ENCODE data around the gene SPTA1. TPM values are rescaled to one million over a fixed set of nuclear protein-coding genes. Genes with fewer than 3 reads are reported as not detected.
"Not testable (repeated sequence)": the region's sequence is repeated elsewhere in the genome, so short reads cannot be mapped to it uniquely, and the experiment has no call there.

The SPTA1 gene
- total RNA-seq, 1 donor from 2014 or later = not detected

- DNase-seq (no peak), ATAC-seq (no peak)
- H3K4me1 ChIP-seq = no peaks in the 10 kb centered on the region
- no peaks in the 10 kb centered on the region for H3K27me3 ChIP-seq
- H3K36me3 ChIP-seq = no peaks in the 10 kb centered on the region
- TF ChIP-seq CTCF (IDR thresholded peaks at IDR 0.05) = no peak
- no peaks in the 10 kb centered on the region for H3K9me3 ChIP-seq
- intact Hi-C loops (cut with DNase I) = no loop called here
- no peak overlapping the region for H3K4me3 ChIP-seq
- no peak overlapping the region for H3K27ac ChIP-seq
These were observed 5.8 kb upstream of the SPTA1 start for GRCh38 chr1:158692356-158692755.

GRCh38 chr1:158691907-158692306, 5.4 kb upstream of the SPTA1 start:
- no peaks in the 10 kb centered on the region for H3K27me3 ChIP-seq
- H3K4me1 ChIP-seq = no peaks in the 10 kb centered on the region
- intact Hi-C loops (cut with DNase I) = no loop called here
- no peaks in the 10 kb centered on the region for H3K36me3 ChIP-seq
- ATAC-seq (no peak), DNase-seq (no peak)
- no peak overlapping the region for H3K27ac ChIP-seq
- no peaks in the 10 kb centered on the region for H3K9me3 ChIP-seq
- TF ChIP-seq CTCF (IDR thresholded peaks at IDR 0.05) = no peak
- H3K4me3 ChIP-seq = no peak overlapping the region

GRCh38 chr1:158691149-158691548, 4.6 kb upstream of the SPTA1 start:
- H3K36me3 ChIP-seq; intact Hi-C loops (cut with DNase I); H3K4me1 ChIP-seq; H3K9me3 ChIP-seq; H3K27ac ChIP-seq; H3K4me3 ChIP-seq; H3K27me3 ChIP-seq; DNase-seq; ATAC-seq: not testable (repeated sequence)

GRCh38 chr1:158689875-158690274, 3.4 kb upstream of the SPTA1 start:
- intact Hi-C loops (cut with DNase I) = no loop called here
- no peak for TF ChIP-seq CTCF (IDR thresholded peaks at IDR 0.05)
- ATAC-seq = no peak

GRCh38 chr1:158689110-158689509, 2.6 kb upstream of the SPTA1 start:
- no peaks in the 10 kb centered on the region for H3K9me3 ChIP-seq
- no peak for ATAC-seq
- no peaks in the 10 kb centered on the region for H3K4me1 ChIP-seq
- H3K27ac ChIP-seq = no peak overlapping the region
- intact Hi-C loops (cut with DNase I) = no loop called here
- no peaks in the 10 kb centered on the region for H3K36me3 ChIP-seq
- DNase-seq = no peak
- H3K4me3 ChIP-seq = no peak overlapping the region
- TF ChIP-seq CTCF (IDR thresholded peaks at IDR 0.05) = no peak
- H3K27me3 ChIP-seq = no peaks in the 10 kb centered on the region

More at GRCh38 chr1:158689875-158690274, 3.4 kb upstream of the SPTA1 start:
- Histone ChIP-seq H3K4me1 (no peaks in the 10 kb centered on the region), H3K9me3 (no peaks in the 10 kb centered on the region), H3K27ac (no peak overlapping the region), H3K27me3 (no peaks in the 10 kb centered on the region), H3K4me3 (no peak overlapping the region), H3K36me3 (no peaks in the 10 kb centered on the region)
- no peak for DNase-seq

GRCh38 chr1:158688343-158688742, 1.8 kb upstream of the SPTA1 start:
- H3K4me1 ChIP-seq; ATAC-seq; H3K27ac ChIP-seq; DNase-seq; intact Hi-C loops (cut with DNase I); H3K27me3 ChIP-seq; H3K4me3 ChIP-seq; H3K36me3 ChIP-seq; H3K9me3 ChIP-seq: not testable (repeated sequence)

GRCh38 chr1:158687037-158687436, 522 bp upstream of the SPTA1 start:
- no peak overlapping the region for H3K4me3 ChIP-seq
- H3K9me3 ChIP-seq = no peaks in the 10 kb centered on the region
- intact Hi-C loops (cut with DNase I) = no loop called here
- H3K36me3 ChIP-seq = no peaks in the 10 kb centered on the region
- DNase-seq = no peak
- no peak for ATAC-seq
- no peaks in the 10 kb centered on the region for H3K4me1 ChIP-seq
- no peak for TF ChIP-seq CTCF (IDR thresholded peaks at IDR 0.05)
- no peak overlapping the region for H3K27ac ChIP-seq
- no peaks in the 10 kb centered on the region for H3K27me3 ChIP-seq

All from upper lobe of right lung (tissue), 1 donor.